AG08395 (cell line): ENCODE results near the gene HARBI1.

Experiments
- DNase-seq: peaks from one replicate; pipeline ENCODE4 v3.0.0; 2012; ENCODE audit warnings: mixed read lengths, low spot score

The HARBI1 gene, protein sequence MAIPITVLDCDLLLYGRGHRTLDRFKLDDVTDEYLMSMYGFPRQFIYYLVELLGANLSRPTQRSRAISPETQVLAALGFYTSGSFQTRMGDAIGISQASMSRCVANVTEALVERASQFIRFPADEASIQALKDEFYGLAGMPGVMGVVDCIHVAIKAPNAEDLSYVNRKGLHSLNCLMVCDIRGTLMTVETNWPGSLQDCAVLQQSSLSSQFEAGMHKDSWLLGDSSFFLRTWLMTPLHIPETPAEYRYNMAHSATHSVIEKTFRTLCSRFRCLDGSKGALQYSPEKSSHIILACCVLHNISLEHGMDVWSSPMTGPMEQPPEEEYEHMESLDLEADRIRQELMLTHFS

DNA sequence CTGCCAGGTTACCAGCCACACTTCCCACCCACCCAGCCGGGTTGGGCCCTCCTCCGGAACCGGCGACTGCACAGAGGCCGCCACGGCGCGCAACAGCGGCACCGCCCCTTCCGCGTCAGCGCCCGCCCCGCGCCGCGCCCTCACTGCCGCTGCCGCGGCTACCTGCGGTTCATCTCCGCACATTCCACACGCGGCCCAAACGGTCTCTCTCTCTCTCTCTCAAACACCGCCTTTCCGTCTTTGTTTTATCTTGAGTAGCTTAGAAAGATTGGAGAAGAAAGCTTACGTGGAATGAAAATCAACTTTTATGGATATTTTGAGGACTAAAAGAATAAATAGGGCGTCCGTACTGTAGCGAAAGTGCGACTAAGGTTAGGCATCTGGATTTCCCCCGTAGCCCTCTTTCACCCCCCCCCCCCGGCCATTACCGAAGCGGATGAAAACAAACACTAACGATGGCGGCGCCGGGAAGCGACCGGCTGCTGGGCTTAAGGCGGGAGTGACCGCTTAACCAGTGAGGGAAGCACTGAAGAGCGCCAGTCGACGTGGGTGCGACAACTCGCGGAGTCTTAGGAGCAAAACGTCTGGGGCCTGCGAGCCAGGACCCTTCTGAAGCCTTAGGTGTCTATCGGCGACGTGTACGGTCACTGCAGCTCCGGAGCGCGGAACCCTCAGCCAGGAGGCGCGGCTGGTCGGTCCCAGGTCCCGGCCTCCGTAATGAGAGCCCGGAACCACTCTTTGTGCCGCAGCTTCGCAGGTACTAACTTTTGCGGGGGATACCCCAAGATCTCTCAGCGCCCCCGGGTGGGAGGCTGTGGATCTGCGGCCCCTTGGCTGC, at the start of gene HARBI1, which contains the start of gene ATG13:
HARBI1 (minus strand) TSS at position 94 of the 838 bp plus-strand sequence. CDS start 990 bp downstream, outside the sequence.
ATG13 (plus strand) TSS at position 420 of the 838 bp plus-strand sequence. CDS start 26,739 bp downstream, outside the sequence.
- peak; percentile 94 for DNase-seq

DNA sequence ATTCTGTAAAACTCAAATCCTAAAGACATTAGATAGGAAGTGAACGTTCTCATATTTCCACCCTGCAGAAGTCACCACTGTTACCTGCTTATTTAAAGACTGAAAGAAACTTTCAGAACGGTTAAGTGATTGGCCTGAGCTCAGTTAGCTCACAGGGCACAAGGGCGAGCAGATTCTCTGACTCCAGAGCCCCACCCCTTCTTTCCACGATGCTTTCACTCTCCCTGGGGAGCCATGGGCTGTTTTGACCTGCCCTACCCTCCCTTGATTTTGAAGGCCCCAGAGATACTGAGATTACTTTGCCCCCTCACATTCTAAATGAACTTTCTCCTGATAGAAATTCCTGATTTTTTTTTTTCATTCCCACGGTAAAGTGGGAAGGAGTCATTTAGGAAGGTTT, 49.5 kb upstream of the HARBI1 start:
- no peak for DNase-seq

DNA sequence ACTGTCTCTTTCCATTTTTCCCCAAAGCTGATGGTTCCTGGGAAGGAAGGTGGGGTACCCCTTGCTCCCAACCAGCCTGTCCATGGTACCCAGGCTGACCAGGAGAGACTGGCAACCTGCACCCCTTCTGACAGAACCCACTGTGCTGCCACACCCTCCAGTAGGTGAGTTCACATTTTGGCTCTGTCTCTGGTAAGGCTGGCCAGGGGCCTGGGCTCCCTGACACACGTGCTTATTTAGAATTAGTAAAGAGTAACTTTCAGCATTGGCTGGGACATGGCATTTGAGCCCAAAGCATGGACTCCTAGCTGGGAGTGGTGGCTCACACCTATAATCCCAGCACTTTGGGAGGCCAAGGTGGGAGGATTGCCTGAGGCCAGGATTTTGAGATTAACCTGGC, 48.3 kb upstream of the HARBI1 start:
- DNase-seq: no peak

DNA sequence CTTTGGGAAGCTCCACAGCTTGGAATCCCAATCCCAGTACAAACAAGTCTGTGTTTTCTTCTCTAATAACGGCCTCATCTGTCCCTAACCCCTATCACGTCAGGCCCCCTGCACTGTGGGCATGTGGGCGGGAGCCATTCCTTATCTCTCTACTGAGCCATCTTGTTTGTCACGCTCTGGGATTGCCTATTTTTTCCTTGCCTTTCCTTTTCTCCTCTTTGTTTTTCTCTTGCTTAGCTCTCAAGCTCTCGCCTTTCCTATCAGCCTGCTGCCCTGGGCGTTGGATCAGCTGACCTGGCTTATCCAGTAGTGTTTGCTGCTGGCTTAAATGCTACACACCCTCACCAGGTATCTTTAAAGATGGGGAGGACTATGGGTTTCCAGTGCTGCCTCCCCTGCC, 47.6 kb upstream of the HARBI1 start:
- no peak for DNase-seq

DNA sequence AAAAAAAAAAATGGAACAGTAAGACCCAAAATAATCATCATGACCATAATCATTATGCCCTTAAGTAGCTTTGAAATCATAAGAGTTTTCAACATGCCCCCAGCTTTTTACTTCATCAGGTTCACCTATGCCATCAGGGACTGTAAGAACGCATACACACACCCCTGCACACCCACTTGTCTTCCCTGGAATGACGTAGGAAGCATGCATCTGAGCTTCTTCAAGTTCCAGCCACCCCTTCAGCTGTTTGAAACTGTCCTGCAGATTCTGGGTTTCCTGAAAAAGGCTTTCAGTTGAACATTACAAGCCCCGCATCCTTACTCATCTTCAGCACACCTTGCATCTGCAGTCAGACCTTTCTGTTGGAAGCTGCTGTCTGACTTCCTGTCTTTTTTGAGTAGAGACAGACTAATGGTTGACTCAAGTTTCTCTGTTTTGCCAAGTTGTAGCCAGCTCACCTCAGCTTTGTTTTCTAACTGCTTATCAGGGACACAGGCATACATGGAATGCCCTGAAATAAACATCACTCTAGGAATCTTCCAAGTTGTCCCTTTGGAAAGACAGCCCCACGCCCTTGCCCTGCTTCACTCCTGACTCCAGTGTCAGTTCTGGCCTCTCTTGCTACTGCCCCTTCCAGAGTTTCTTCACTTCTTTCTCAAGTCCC, 46.4 kb upstream of the HARBI1 start:
- DNase-seq: no peak

DNA sequence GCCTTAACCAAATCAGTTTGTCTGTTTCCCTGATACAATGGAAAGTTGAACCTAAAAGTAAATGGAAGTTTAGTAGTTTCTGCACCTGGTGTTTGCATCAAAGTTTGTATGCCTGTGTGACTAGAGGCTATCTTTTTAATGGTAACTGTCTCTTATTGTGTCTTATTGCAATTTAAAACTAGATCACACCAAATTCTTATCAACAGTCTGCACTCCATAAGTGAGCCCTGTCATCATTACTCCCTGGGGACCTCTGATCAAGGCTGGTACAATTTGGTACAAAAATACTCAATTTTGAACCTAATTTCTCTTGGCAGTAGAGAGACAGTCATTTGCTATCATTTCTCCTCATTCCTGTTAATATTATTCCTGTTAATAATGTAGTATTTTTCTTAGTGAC, 45.3 kb upstream of the HARBI1 start:
- DNase-seq: no peak

DNA sequence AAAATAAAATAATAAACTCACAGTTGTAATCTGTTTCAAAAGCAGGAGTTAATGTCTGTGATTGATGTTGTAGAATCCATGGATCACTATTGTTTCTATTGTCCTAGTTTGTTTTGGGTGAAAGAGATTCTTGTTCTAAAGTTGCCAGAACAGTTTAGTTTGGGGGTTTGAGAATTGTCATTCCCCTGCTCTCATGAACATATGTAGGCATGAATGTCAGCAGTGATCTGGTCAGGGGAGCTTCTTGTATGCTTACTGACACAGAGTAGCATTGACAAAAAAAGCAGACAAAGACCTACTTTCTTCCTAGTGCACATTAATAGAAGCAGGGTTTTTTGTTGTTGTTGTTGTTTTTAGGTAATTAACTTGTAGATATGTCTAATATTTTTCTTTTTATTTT, 44.8 kb upstream of the HARBI1 start:
- no peak for DNase-seq

DNA sequence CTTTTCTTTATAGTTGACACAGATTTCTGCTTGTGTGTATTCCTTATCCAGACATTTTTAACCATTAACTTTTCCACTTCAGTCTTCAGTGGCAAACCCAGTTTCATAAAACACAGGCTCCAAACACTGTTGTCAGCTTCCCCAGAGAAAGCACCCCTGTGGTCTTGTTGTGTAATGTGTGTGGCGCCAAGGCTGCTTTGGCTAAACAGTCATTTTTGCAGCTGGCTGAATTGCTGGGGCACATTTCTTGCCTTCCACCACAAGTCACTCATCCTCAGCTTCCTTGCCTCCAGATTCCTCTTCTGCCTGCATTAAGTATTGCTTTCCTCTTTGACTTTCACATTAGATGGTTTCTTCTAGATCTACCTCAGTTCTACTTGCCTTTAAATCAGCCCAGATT, 42.9 kb upstream of the HARBI1 start:
- DNase-seq: peak; percentile 74

DNA sequence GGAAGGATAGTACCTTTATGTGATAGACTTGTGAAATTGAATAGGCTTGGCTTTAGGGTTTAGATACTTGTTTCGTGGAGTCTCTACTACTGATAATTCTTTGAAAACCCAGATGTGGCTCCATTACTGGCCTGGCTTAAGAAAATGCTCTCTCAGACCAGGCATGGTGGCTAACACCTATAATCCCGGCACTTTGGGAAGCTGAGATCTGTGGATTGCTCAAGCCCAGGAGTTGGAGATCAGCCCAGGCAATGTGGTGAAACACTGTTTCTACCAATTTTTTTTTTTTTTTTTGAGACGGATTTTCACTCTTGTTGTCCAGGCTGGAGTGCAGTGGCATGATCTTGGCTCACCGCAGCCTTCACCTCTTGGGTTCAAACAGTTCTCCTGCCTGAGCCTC, 41.2 kb upstream of the HARBI1 start:
- no peak for DNase-seq

DNA sequence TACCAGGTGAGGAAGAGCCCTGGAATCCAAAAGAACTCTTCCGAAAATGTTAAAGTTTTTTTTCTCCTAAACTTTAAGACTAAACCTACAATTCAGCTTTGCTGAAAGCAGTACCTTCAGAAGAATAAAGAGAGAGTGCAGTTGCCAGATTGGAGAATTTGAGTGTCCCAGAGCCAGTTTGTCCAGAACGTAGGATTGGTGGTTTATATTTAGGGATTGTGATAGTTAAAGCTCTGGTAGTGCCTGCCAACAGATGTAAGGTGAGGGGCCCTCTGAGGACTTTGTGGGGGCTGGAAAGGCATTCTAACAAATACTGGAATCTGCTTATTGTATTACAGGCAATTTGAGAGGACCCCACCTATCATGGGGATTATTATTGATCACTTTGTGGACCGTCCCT, 40.2 kb upstream of the HARBI1 start:
- DNase-seq: no peak

DNA sequence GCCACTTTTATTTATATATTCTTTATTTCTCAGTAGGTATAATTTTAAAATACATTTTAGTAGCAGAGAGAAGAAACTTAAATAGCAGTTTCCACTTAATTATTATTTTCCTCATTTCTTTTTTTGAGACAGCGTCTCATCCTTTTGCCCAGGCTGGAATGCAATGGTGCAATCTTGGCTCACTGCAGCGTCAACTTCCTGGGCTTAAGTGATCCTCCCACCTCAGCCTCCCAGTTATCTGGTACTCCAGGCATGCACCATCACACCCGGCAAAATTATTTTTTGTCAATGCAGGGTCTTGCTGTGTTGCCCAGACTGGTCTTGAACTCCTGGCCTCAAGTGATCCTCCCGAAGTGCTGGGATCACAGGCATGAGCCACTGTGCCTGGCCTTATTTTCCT, 38.6 kb upstream of the HARBI1 start:
- DNase-seq: no peak

DNA sequence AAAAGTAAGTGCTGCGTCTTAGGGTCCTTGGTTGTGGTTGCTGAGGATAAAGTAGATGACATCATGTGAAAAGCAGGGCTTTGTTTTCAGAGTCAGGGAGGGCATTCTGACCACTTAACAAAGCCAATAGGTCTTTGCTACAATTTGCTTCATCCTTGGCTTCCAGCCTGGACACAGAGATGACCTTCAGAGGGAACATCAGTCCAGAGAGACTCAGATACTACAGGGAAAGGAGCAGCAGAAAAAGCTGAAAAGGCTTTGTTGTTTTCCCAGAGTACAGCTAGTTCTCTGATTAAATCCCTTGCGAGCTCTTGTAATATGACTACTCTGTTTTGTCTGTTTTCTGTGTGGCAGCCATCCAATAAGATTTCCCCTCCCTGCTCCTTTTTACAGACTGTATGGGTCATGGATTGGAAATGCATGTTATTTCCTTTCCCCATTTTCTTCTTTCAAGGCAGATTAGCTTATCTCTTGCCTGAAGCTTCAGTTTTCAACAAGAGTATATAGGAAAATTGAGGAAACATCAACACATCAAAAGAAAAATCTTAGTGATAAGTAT, 32.2 kb upstream of the HARBI1 start:
- peak; percentile 91 for DNase-seq

DNA sequence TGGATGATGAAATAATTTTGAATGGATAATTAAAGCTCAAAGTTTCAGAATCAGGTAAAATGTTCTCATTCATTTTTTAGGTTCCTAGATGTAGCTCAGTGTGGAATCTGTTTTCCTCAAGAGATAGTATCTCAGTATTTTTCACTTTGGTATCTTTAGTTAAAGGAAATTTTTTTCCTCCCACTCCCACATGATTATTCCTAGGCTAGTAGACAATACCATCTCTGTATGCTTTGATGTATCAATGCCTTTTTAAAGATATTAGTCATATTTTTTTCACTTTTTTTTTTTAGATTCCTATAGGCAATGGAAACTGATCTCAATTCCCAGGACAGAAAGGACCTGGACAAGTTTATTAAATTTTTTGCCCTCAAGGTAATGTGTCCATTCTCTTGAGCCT, 27.0 kb upstream of the HARBI1 start:
- DNase-seq: no peak

DNA sequence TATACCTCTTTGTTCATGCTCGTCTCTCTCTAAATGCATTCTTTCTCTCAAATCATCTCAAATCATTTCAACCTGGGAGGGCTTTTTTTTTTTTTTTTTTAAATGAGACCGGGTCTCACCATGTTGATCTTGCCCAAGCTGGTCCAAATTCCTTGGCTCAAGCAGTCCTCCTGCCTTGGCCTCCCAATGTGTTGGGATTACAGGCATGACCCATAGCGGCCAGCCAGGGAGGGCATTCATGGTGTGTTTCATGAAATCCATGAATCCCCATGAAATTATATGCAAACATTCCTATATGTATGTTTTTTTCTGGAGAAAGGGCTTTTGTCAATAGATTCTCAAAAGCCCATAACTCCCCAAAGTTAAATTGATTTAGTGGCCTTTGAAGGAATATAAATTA, 26.5 kb upstream of the HARBI1 start:
- no peak for DNase-seq

DNA sequence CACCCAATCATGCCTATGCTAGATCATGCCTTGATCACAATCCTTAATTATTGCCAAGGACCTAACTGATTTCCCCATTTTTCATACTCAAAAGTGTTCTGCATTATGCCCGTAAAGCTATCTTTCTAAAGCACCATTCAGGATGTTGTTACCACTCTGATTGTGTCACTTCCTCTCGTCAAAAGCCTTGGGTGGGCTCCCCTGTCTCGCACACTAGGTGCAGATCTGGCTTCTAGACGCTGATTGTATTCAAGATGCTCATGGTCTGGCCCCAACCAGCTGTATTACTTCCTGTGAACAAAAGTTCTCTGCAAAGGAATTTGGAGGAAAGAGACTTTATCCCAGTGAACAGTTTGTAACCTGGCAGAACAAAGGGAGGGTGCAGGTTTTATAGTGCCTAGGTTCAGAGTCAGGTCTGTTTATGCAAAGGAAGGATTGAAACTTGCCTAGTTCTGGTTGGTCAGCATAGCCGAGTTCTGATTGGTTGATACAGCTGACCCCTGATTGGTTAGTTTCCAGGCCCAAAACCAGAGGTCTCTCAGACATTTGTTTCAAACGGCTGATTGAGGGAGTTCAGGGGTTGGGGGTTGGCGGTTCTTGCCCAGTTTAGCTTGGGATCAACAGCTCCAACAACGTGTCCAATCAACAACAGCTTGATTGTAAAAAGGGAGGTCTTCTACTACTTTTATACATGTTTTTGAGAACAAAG, 25.8 kb upstream of the HARBI1 start:
- DNase-seq: no peak

DNA sequence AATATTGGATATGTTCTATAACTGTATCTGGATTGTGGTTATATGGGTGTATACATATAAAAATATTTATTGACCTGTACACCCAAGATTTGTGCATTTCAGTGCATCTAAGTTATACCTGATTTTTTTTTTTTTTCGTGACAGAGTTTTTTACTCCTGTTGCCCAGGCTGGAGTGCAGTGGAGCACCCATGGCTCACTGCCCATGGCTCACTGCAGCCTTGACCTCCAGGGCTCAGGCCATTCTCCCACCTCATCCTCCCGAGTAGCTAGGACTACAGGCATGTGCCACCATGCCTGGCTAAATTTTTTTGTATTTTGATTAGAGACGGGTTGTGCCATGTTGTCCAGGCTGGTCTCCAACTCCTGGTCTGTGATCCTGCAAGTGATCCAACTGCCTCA, 24.6 kb upstream of the HARBI1 start:
- no peak for DNase-seq

DNA sequence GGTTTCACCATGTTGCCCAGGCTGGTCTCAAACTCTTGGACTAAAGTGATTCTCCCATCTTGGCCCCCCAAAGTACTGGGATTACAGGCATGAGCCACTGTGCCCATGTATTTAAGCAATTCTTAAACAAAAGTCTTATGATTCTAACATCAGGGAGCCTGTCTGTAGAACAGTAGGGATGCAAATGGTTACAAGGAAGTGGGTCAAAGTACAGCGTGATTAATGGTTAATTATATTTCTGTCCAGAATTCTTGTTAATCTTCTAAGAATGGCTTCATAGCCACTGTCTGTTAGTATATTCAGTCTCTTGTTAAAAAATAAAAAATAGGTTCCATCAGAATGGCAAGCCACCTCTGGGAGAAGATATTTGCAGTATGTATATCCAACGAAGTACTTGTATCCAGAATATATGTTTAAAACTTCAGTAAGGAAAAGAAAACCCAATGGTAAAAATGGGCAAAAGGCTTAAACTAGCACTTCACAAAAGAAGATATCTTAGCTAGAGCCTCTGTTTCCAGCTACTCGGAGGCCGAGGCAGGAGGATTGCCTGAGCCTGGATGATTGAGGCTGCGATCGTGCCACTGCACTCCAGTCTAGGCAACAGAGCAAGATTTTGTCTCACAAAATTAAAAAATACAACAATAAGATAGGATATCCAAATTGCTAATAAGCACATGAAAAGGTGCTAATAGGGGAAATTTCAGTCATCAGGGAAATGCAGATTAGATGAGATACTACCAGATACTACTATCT, 23.2 kb upstream of the HARBI1 start:
- no peak for DNase-seq

DNA sequence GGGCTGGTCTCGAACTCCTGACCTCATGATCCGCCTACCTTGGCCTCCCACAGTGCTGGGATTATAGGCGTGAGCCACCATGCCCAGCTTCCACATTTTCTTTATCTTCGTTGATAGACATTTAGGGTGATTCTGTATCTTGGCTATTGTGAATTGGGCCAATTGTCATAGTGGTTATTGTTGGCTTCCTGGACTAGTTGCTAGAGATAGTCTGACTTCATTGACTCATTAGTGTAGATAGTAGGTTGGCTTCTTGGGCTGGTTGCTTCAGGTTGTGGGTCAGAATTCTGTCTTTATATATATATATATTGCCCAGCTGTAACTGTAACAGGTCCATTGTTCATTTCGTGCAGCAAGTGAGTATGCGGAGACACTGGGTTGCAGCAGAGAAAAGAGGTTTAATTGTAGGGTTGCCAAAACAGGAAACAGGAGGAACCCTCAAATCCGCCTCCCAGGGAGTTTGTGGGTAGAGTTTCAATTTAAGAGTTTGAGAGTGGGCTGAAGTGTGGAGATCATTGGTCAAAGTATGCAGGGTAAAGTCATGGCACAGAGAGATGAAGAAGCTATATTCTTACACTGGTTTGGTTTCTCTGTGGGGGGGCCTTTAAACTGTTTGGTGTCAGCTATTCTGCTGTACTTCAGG, 22.3 kb upstream of the HARBI1 start:
- DNase-seq: no peak

DNA sequence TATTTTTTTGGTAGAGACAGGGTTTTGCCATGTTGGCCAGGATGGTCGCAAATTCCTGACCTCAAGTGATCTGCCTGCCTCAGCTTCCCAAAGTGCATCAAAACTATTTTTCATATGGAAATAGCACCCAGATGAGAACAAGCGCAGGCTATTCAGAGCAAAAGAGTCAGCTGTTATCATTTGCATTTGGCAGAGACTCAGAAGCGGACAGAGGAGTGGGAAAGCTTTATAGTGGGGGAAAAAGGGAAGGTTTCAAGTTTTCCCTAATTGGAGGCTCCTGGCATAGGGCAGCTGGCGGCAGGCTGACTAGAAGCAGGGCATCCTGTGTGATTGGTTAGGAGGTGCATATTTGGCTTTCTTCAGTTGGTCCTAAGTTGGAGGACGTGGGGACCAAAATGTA, 20.5 kb upstream of the HARBI1 start:
- DNase-seq: no peak

DNA sequence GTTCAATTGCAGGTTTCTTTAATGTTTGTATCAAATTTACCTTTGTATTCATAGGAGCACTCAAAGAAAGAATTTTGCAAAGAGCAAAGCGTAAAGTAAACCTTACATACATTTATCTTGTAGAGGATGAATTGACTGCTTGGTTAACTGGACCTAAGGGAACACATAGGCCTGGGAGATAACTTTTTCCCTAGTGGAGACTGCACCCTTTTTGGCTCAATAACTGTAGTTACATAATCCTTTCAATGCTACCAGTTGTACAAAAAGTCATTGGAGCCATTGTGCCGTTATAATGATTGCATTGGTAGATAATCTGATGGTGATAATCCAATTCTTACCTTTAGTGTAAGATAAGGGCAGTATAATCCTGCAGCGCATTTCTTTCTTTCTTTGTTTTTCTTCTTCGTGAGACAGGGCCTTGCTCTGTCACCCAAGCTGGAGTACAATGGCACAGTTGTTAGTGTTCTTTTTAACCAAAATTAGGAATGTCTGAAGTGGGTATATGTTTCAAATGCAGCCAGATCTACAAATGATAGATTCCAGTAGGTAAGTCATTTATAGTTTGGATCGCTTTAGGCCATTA, 18.6 kb upstream of the HARBI1 start:
- DNase-seq: no peak
